GM10248 (cell line): ENCODE measurements around the gene SPSB3.
"Not testable (repeated sequence)": the region's sequence is repeated elsewhere in the genome, so short reads cannot be mapped to it uniquely, and the experiment has no call there.

Experiments used
- CTCF ChIA-PET: fragments of 300-600 bp; sonication (Branson Sonifier 250); formaldehyde crosslinking; extraction: SDS; loops from one replicate; lab custom pipeline; 2021; ENCODE audit warnings: antibody characterized with exemption; lab: Yijun Ruan, JAX
- POLR2A ChIA-PET: fragments of 350-650 bp; sonication (Branson Sonifier 250); formaldehyde crosslinking; extraction: SDS; loops from one replicate; lab custom pipeline; 2020; ENCODE audit warnings: antibody characterized with exemption; lab: Yijun Ruan, JAX
- DNase-seq: peaks from one replicate; pipeline ENCODE4 v3.0.0; 2012; ENCODE audit errors: extremely low spot score
- TF ChIP-seq, protein P1 (sequence below): IDR thresholded peaks from 2 replicates; pipeline ENCODE4 v1.5.1; 2012; ENCODE audit warnings: mild to moderate bottlenecking, low read depth; ENCODE audit errors: extremely low read depth, missing control alignments, control extremely low read depth

SPSB3 gene

DNA sequence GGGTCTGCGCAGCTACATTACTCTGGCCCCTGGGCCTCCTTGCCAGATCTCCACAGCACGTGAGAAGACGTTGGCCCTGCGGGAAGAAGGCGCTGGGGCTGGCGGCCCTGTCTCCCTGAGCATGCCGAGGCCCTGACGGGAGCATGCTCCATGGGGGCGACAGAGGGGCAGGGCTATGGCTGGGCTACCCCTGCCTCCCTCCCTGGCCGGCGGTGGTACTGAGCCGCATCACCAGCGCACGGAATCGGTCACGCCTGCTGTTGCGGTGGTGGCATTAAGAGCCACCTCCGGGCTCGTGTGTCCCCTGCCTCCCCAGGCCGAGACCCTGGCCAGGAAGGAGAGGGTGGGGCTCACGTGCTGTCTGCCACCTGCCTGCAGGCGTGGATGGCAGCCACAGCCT is 48.2 kb downstream of the SPSB3 start:
- TF ChIP-seq, protein P1, sequence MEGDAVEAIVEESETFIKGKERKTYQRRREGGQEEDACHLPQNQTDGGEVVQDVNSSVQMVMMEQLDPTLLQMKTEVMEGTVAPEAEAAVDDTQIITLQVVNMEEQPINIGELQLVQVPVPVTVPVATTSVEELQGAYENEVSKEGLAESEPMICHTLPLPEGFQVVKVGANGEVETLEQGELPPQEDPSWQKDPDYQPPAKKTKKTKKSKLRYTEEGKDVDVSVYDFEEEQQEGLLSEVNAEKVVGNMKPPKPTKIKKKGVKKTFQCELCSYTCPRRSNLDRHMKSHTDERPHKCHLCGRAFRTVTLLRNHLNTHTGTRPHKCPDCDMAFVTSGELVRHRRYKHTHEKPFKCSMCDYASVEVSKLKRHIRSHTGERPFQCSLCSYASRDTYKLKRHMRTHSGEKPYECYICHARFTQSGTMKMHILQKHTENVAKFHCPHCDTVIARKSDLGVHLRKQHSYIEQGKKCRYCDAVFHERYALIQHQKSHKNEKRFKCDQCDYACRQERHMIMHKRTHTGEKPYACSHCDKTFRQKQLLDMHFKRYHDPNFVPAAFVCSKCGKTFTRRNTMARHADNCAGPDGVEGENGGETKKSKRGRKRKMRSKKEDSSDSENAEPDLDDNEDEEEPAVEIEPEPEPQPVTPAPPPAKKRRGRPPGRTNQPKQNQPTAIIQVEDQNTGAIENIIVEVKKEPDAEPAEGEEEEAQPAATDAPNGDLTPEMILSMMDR, result no peak
- DNase-seq, result no peak
- POLR2A ChIA-PET, result no interaction called here
- CTCF ChIA-PET, result no interaction called here

DNA sequence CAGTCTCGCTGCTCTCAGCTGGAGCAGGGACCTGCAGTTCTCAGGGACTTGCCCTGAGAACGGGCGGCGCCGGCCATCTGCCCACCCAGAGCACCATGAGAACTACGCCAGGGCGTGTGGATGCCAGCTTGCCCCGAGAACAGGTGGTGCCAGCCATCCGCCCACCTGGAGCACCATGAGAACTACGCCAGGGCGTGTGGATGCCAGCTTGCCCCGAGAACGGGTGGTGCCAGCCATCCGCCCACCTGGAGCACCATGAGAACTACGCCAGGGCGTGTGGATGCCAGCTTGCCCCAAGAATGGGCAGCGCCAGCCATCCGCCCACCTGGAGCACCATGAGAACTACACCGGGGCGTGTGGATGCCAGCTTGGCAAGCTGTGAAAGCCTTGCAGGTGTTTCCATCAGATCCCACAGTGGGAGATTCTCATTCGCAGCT is 49.8 kb downstream of the SPSB3 start:
- ChIA-PET CTCF (interaction anchor here (0.6 to 1.5 kb wide), 2 partner anchors 13 to 42 kb away, joined by 3 to 4 read pairs; no protein-coding TSS in a partner anchor), POLR2A (interaction anchor here (0.6 kb wide), 1 partner anchor 71 kb away, joined by 3 read pairs; no protein-coding TSS in a partner anchor)
- not testable (repeated sequence) for DNase-seq

DNA sequence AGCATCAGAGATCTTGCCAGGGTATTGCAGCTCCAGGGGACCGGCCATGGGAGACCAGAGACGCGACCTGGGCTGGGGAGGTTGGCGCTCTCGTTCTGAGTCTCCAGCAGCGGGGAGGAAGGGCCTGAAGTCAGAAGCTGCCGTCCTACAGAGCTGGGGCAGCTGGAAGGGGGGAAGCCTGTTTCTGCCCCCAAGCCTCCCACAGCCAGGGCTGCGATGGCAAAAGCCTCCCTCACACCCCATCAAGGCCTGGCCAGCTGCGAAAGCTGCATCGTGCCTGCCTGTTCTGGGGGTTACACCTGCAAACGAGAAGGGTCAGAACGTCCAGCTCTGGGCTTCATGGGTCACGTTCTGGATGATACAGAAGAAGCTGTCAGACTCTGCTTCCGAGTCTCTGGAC is 50.3 kb downstream of the SPSB3 start:
- TF ChIP-seq, protein P1, result no peak
- ChIA-PET POLR2A (interaction anchor here (0.6 kb wide), 1 partner anchor 71 kb away, joined by 3 read pairs; no protein-coding TSS in a partner anchor), CTCF (interaction anchor here (0.6 to 1.5 kb wide), 2 partner anchors 14 to 42 kb away, joined by 3 to 4 read pairs; no protein-coding TSS in a partner anchor)
- no peak for DNase-seq

DNA sequence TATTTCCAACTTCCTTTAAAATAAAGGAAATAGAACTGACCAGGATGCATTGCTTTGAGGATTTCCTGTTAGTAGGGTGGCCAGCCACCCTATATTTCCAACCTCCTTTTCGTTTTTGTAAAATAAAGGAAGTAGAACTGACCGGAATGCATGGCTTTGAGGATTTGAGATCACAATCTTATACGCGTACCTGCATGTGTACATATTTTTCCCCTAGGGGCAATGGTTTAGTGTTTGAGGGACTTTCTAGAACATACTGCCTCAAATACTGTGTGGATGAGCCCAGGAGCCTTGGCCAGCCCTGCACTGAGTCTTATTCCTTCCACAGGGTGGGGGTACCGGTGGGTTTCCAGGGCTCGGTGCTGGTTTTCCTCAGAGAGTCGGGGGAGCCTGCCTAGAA is 50.8 kb downstream of the SPSB3 start:
- CTCF ChIA-PET, result interaction anchor here (1.5 kb wide), 1 partner anchor 14 kb away, joined by 4 read pairs; no protein-coding TSS in a partner anchor
- TF ChIP-seq, protein P1, result no peak
- no peak for DNase-seq
- POLR2A ChIA-PET, result no interaction called here

DNA sequence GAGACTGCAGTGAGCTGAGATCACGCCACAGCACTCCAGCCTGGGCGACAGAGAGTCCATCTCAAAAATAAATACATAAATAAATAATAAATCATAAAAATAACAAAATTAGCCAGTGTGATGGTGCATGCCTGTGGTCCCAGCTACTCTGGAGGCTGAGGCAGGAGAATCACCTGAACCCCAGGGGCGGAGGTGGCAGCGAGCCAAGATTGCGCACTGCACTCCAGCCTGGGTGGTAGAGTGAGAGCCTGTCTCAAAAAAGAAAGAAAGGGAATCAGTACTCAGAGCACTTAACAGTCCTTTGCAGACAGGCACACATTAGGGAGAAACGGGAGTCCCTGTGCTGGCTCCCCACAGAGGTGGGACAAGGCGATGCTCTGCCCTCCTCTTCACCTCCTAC is 51.3 kb downstream of the SPSB3 start:
- TF ChIP-seq, protein P1, result no peak
- CTCF ChIA-PET, result no interaction called here
- POLR2A ChIA-PET, result no interaction called here

DNA sequence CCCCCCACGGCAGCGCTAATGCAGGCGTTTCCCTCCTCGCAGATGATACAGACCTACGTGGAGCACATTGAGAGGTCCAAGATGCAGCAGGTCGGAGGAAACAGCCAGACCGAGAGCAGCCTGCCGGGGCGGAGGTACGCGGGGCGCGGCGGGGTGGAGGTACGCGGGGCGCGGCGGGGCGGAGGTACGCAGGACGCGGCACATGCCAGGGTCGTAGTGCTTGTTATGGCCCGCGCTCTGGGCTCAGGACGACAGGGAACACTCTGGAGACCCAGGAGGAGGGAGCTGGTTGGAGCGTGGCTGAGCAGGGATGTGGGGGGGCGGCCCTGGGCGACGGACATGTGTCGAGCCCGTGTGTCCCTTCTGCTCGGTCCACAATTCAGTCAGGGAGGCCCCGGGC is 52.9 kb downstream of the SPSB3 start:
- no peak for DNase-seq
- ChIA-PET CTCF (no interaction called here), POLR2A (no interaction called here)
- TF ChIP-seq, protein P1, result no peak

More for the DNA sequence above, 51.3 kb downstream of the SPSB3 start:
- DNase-seq, result no peak

DNA sequence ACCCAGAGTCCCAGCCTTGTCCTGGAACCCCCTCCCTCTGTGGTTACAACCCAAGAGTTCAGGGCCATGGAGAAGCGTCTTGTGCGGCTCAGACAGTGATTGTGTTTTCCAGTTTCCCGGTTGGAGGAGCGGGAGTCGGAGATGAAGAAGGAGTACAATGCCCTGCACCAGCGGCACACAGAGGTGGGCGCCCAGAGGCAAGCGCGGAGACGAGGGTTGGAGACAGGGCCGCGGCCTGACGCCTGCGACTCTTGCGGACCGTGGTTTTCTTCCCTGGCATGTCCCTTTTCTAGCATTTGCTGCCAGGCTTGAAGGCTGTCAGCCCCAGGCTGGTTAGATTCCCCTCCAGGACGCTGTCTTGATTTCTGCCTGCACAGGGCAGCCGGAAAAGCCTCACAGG is 53.3 kb downstream of the SPSB3 start:
- CTCF ChIA-PET, result no interaction called here
- TF ChIP-seq, protein P1, result no peak
- POLR2A ChIA-PET, result no interaction called here
- DNase-seq, result no peak
